H9 (cell line): ENCODE data around the gene KAZN. TPM values are rescaled to one million over a fixed set of nuclear protein-coding genes. Genes with fewer than 3 reads are reported as not detected.

Experiments
- DNase-seq: peaks from one replicate; pipeline ENCODE4 v3.0.0-alpha.2; 2017
- H2AFZ ChIP-seq: one replicate; pipeline ENCODE4 v1.6.1; 2013; ENCODE audit warnings: mild to moderate bottlenecking, low read length, control low read depth, moderate library complexity
- H2AK5ac ChIP-seq: 2 replicates; pipeline ENCODE4 v1.6.1; 2013; ENCODE audit warnings: low read length, control low read depth, mixed read lengths; ENCODE audit not compliant: insufficient read length
- H2BK120ac ChIP-seq: one replicate; pipeline ENCODE4 v1.6.1; 2013; ENCODE audit warnings: low read depth, mild to moderate bottlenecking, low read length, control low read depth, inconsistent platforms; ENCODE audit not compliant: poor library complexity, severe bottlenecking
- H2BK12ac ChIP-seq: 2 replicates; pipeline ENCODE4 v1.6.1; 2013; ENCODE audit warnings: low read length, control low read depth, mixed read lengths, low read depth; ENCODE audit not compliant: insufficient read length
- H2BK15ac ChIP-seq: 2 replicates; pipeline ENCODE4 v1.6.1; 2013; ENCODE audit warnings: low read depth, low read length, control low read depth
- H2BK20ac ChIP-seq: one replicate; pipeline ENCODE4 v1.6.1; 2013; ENCODE audit warnings: low read depth, mild to moderate bottlenecking, low read length, control low read depth, inconsistent platforms; ENCODE audit not compliant: poor library complexity, severe bottlenecking
- H2BK5ac ChIP-seq: 2 replicates; pipeline ENCODE4 v1.6.1; 2013; ENCODE audit warnings: low read length, control low read depth, mixed read lengths; ENCODE audit not compliant: insufficient read length
- H3K14ac ChIP-seq: 2 replicates; pipeline ENCODE4 v1.6.1; 2013; ENCODE audit warnings: low read length, control low read depth; ENCODE audit not compliant: insufficient read depth
- H3K18ac ChIP-seq: 2 replicates; pipeline ENCODE4 v1.6.1; 2013; ENCODE audit warnings: low read depth, mild to moderate bottlenecking, mixed read lengths, low read length, control low read depth; ENCODE audit not compliant: insufficient read length
- H3K23ac ChIP-seq: 2 replicates; pipeline ENCODE4 v1.6.1; 2013; ENCODE audit warnings: low read length, control low read depth, mixed read lengths, low read depth; ENCODE audit not compliant: insufficient read length
- H3K23me2 ChIP-seq: 2 replicates; pipeline ENCODE4 v1.6.1; 2013; ENCODE audit warnings: low read depth, mild to moderate bottlenecking, mixed read lengths, low read length, control low read depth; ENCODE audit not compliant: insufficient read length, poor library complexity, severe bottlenecking
- H3K27ac ChIP-seq: 2 replicates; pipeline ENCODE4 v1.5.1; 2013; ENCODE audit warnings: low read length, control low read depth, mixed read lengths, low read depth; ENCODE audit not compliant: insufficient read length
- H3K27me3 ChIP-seq: 2 replicates; pipeline ENCODE4 v1.6.1; 2013; ENCODE audit warnings: low read length, control low read depth, inconsistent platforms; ENCODE audit not compliant: insufficient read depth
- H3K4ac ChIP-seq: 2 replicates; pipeline ENCODE4 v1.6.1; 2013; ENCODE audit warnings: low read depth, mild to moderate bottlenecking, control low read depth, inconsistent platforms, low read length, moderate library complexity
- H3K4me1 ChIP-seq: 2 replicates; pipeline ENCODE4 v1.6.1; 2013; ENCODE audit warnings: low read length, control low read depth, inconsistent platforms; ENCODE audit not compliant: insufficient read depth
- H3K4me2 ChIP-seq: 2 replicates; pipeline ENCODE4 v1.6.1; 2013; ENCODE audit warnings: low read length, control low read depth, mixed read lengths; ENCODE audit not compliant: insufficient read length, insufficient read depth
- H3K56ac ChIP-seq: 2 replicates; pipeline ENCODE4 v1.6.1; 2013; ENCODE audit warnings: low read depth, mild to moderate bottlenecking, mixed read lengths, low read length, control low read depth; ENCODE audit not compliant: insufficient read length
- H3K79me1 ChIP-seq: 2 replicates; pipeline ENCODE4 v1.6.1; 2013; ENCODE audit warnings: low read depth, mild to moderate bottlenecking, moderate library complexity, low read length, control low read depth, inconsistent platforms; ENCODE audit not compliant: insufficient read depth, poor library complexity, severe bottlenecking
- H3K79me2 ChIP-seq: 2 replicates; pipeline ENCODE4 v1.6.1; 2013; ENCODE audit warnings: low read length, control low read depth, inconsistent platforms; ENCODE audit not compliant: insufficient read depth
- H3K9ac ChIP-seq: 2 replicates; pipeline ENCODE4 v1.6.1; 2013; ENCODE audit warnings: low read length, control low read depth, mixed read lengths; ENCODE audit not compliant: insufficient read length; ENCODE audit errors: extremely low read depth
- H3K9me3 ChIP-seq: one replicate; pipeline ENCODE4 v1.6.1; 2013; ENCODE audit warnings: low read depth, low read length, inconsistent platforms; ENCODE audit not compliant: control insufficient read depth
- H3T11ph ChIP-seq: one replicate; pipeline ENCODE4 v1.6.1; 2013; ENCODE audit warnings: mild to moderate bottlenecking, low read length, control low read depth, inconsistent platforms
- H4K20me1 ChIP-seq: one replicate; pipeline ENCODE4 v1.6.1; 2013; ENCODE audit not compliant: control insufficient read depth, insufficient read length, insufficient read depth
- H4K5ac ChIP-seq: 2 replicates; pipeline ENCODE4 v1.6.1; 2013; ENCODE audit warnings: low read depth, mild to moderate bottlenecking, mixed read lengths, low read length, control low read depth; ENCODE audit not compliant: insufficient read length
- H4K8ac ChIP-seq: replicated peaks from 2 replicates; pipeline ENCODE4 v1.6.1; 2013; ENCODE audit warnings: low read length, control low read depth, mixed read lengths, low read depth; ENCODE audit not compliant: insufficient read length
- H4K91ac ChIP-seq: 2 replicates; pipeline ENCODE4 v1.6.1; 2013; ENCODE audit warnings: low read depth, mild to moderate bottlenecking, moderate library complexity, mixed read lengths, low read length, control low read depth; ENCODE audit not compliant: insufficient read length
- H3K27ac Mint-ChIP-seq, 3 experiments: 2 replicates in 2 of 3; 3 replicates in 1 of 3; pipeline ENCODE4 v1.8.0; 2020 to 2021; ENCODE audit warnings: mixed read lengths in 3 of 3, mild to moderate bottlenecking in 1 of 3, moderate library complexity in 1 of 3
- H3K27me3 Mint-ChIP-seq: 2 replicates; pipeline ENCODE4 v1.8.0; 2021; ENCODE audit warnings: low read depth, mild to moderate bottlenecking, moderate library complexity, mixed read lengths
- H3K36me3 Mint-ChIP-seq, 3 experiments: 2 replicates in 2 of 3; 3 replicates in 1 of 3; pipeline ENCODE4 v1.8.0; 2020 to 2021; ENCODE audit warnings: low read depth in 3 of 3, mixed read lengths in 3 of 3; ENCODE audit not compliant: insufficient read depth in 1 of 3
- H3K4me1 Mint-ChIP-seq, 2 experiments: 2 replicates each; pipeline ENCODE4 v1.8.0; 2020; ENCODE audit warnings: mixed read lengths in 2 of 2
- H3K4me3 Mint-ChIP-seq, 2 experiments: 2 replicates in 1 of 2; 3 replicates in 1 of 2; pipeline ENCODE4 v1.8.0; 2020 to 2021; ENCODE audit warnings: mild to moderate bottlenecking in 2 of 2, mixed read lengths in 2 of 2, moderate library complexity in 1 of 2
- H3K9me3 Mint-ChIP-seq, 2 experiments: 2 replicates in 1 of 2; 3 replicates in 1 of 2; pipeline ENCODE4 v1.8.0; 2020; ENCODE audit warnings: mild to moderate bottlenecking in 2 of 2, mixed read lengths in 2 of 2, moderate library complexity in 1 of 2
- WGBS: extraction: QIAGEN DNeasy Blood & Tissue Kit; methylation state at CpG from one replicate; pipeline ENCODE4 v1.1.7; 2013; ENCODE audit warnings: missing lambda C conversion rate, low lambda C conversion rate, mixed read lengths; ENCODE audit not compliant: insufficient read length; ENCODE audit errors: extremely low coverage; 5-methylcytosine and 5-hydroxymethylcytosine counted together
- total RNA-seq: library from RNA; stranded (reverse); gene quantifications from 2 replicates; pipeline ENCODE4 v1.2.1, GENCODE V29; 2021
- TF ChIP-seq, protein P1 (sequence below): fragments of 200-600 bp; sonication (generic); conservative IDR thresholded peaks from 3 replicates; pipeline ENCODE4 v1.8.0; 2021; ENCODE audit warnings: antibody characterized with exemption, mild to moderate bottlenecking

Gene KAZN
- total RNA-seq, 1 experiment from 2014 or later = 7.6 TPM

DNA sequence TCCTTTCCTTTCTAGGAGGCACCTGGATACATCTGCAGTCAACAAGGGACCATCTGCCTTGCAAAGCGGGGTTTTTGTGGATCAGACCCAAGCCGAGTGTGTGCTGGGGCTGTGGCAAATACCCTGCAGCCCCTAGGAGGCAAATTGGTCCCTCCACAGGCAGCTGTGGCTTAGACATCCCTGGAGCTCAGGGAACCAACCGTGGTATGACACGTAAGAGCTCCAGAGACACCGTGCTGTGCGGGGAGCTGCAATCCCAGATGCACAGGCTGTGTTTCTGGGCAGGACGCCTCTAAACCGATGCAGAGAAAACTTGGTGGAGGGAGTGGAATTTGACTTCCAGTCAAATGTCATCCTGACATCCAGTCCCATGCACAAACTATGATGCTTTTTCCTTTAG is 141.5 kb downstream of the KAZN start:
- Histone ChIP-seq H4K20me1 (no peaks in the 10 kb centered on the region), H3K14ac (no peak overlapping the region), H2AFZ (no peak overlapping the region), H2BK5ac (no peak overlapping the region), H3K18ac (no peak overlapping the region), H4K91ac (no peak overlapping the region), H4K5ac (no peak overlapping the region), H2BK12ac (no peak overlapping the region), H3K27me3 (no peaks in the 10 kb centered on the region; the same call in 1 of the 2 replicates), H3K9ac (no peak overlapping the region), H4K8ac (no peak overlapping the region), H3K4me1 (peaks cover 28% of the 10 kb centered on the region; the same call in 1 of the 2 replicates), H3T11ph (no peak overlapping the region), H3K79me1 (no peaks in the 10 kb centered on the region), H3K4me2 (no peak overlapping the region), H2BK120ac (no peak overlapping the region), H2BK20ac (no peak overlapping the region), H3K79me2 (no peaks in the 10 kb centered on the region), H2BK15ac (no peak overlapping the region; the same call in 1 of the 2 replicates), H3K23me2 (no peaks in the 10 kb centered on the region), H2AK5ac (no peak overlapping the region), H3K9me3 (no peaks in the 10 kb centered on the region), H3K4ac (no peak overlapping the region), H3K56ac (no peak overlapping the region), H3K23ac (no peak overlapping the region), H3K27ac (no peak overlapping the region)
- no peak overlapping the region for H3K4me3 Mint-ChIP-seq
- no CpG with 5 or more reads among the region's 8 CpGs for WGBS
- peaks cover 53 to 56% of the 10 kb centered on the region in 2 experiments for H3K4me1 Mint-ChIP-seq
- no peaks in the 10 kb centered on the region; a peak in 1 of 5 replicates for H3K9me3 Mint-ChIP-seq
- peaks cover 53% of the 10 kb centered on the region for H3K27me3 Mint-ChIP-seq
- peak overlapping the region in 1 of 3 experiments; percentile 4; a peak in 1 of 7 replicates for H3K27ac Mint-ChIP-seq
- H3K36me3 Mint-ChIP-seq = no peaks in the 10 kb centered on the region
- TF ChIP-seq, protein P1, sequence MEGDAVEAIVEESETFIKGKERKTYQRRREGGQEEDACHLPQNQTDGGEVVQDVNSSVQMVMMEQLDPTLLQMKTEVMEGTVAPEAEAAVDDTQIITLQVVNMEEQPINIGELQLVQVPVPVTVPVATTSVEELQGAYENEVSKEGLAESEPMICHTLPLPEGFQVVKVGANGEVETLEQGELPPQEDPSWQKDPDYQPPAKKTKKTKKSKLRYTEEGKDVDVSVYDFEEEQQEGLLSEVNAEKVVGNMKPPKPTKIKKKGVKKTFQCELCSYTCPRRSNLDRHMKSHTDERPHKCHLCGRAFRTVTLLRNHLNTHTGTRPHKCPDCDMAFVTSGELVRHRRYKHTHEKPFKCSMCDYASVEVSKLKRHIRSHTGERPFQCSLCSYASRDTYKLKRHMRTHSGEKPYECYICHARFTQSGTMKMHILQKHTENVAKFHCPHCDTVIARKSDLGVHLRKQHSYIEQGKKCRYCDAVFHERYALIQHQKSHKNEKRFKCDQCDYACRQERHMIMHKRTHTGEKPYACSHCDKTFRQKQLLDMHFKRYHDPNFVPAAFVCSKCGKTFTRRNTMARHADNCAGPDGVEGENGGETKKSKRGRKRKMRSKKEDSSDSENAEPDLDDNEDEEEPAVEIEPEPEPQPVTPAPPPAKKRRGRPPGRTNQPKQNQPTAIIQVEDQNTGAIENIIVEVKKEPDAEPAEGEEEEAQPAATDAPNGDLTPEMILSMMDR = no peak
- peak; percentile 49 for DNase-seq
